Smooth muscle cell (in vitro differentiated cells): Measurements from ENCODE around the gene TMEM181. TPM values are rescaled to one million over a fixed set of nuclear protein-coding genes. Genes with fewer than 3 reads are reported as not detected.

Experiments
- DNase-seq: peaks from one replicate; lab custom pipeline; 2025; ENCODE audit not compliant: unreplicated experiment; lab: John Stamatoyannopoulos, UW
- H2AFZ ChIP-seq: fragments of 200-600 bp; sonication (generic); 2 replicates; pipeline ENCODE4 v1.6.0; 2016; ENCODE audit warnings: antibody characterized with exemption, low read depth, mild to moderate bottlenecking
- H3F3A ChIP-seq: fragments of 200-600 bp; sonication (generic); 2 replicates; pipeline ENCODE4 v1.6.0; 2017; ENCODE audit warnings: antibody characterized with exemption, low read depth
- H3K27ac ChIP-seq: fragments of 200-600 bp; sonication (generic); 2 replicates; pipeline ENCODE4 v1.5.1; 2016; ENCODE audit warnings: low read depth, mild to moderate bottlenecking
- H3K27me3 ChIP-seq: fragments of 200-600 bp; sonication (generic); 2 replicates; pipeline ENCODE4 v1.6.1; 2016; ENCODE audit warnings: low read depth, mild to moderate bottlenecking
- H3K36me3 ChIP-seq: fragments of 200-600 bp; sonication (generic); 2 replicates; pipeline ENCODE4 v1.5.1; 2016; ENCODE audit warnings: low read depth
- H3K4me1 ChIP-seq: fragments of 200-600 bp; sonication (generic); 2 replicates; pipeline ENCODE4 v1.5.1; 2016; ENCODE audit warnings: low read depth
- H3K4me2 ChIP-seq: fragments of 200-600 bp; sonication (generic); 2 replicates; pipeline ENCODE4 v1.6.0; 2016; ENCODE audit warnings: mild to moderate bottlenecking
- H3K4me3 ChIP-seq: fragments of 200-600 bp; sonication (generic); 2 replicates; pipeline ENCODE4 v1.5.1; 2016; ENCODE audit warnings: mild to moderate bottlenecking
- H3K79me2 ChIP-seq: fragments of 200-600 bp; sonication (generic); 2 replicates; pipeline ENCODE4 v1.6.0; 2016; ENCODE audit warnings: low read depth, mild to moderate bottlenecking
- H3K9ac ChIP-seq: fragments of 200-600 bp; sonication (generic); 2 replicates; pipeline ENCODE4 v1.6.0; 2016; ENCODE audit warnings: low read depth
- H3K9me3 ChIP-seq: fragments of 200-600 bp; sonication (generic); replicated peaks from 2 replicates; pipeline ENCODE4 v1.5.1; 2016; ENCODE audit warnings: low read depth
- H4K20me1 ChIP-seq: fragments of 200-600 bp; sonication (generic); 2 replicates; pipeline ENCODE4 v1.6.0; 2016; ENCODE audit warnings: low read depth
- WGBS: methylation state at CpG from one replicate; pipeline ENCODE4 v1.1.7; 2016; ENCODE audit warnings: low lambda C conversion rate; 5-methylcytosine and 5-hydroxymethylcytosine counted together
- polyA plus RNA-seq: library from polyadenylated mRNA; unstranded; fragments of >200 nt; fragmentation: Nextera tagmentation; extraction: Ambion mirVana; gene quantifications from 2 replicates; pipeline ENCODE4 v1.2.1, GENCODE V29; 2016
- total RNA-seq: library from RNA; depleted of rRNA; stranded (reverse); fragments of >200 nt; gene quantifications from 2 replicates; pipeline ENCODE4 v1.2.3, GENCODE V29; 2014
- TF ChIP-seq, protein P1 (sequence below): fragments of 200-600 bp; sonication (generic); IDR thresholded peaks from 2 replicates; pipeline ENCODE4 v1.5.1; 2017; ENCODE audit warnings: borderline replicate concordance, mild to moderate bottlenecking, antibody characterized with exemption; ENCODE audit not compliant: insufficient read depth, poor library complexity, severe bottlenecking

Gene TMEM181
- total and polyA plus RNA-seq, 2 experiments from 2014 or later: 15.3 to 29.0 TPM

DNA sequence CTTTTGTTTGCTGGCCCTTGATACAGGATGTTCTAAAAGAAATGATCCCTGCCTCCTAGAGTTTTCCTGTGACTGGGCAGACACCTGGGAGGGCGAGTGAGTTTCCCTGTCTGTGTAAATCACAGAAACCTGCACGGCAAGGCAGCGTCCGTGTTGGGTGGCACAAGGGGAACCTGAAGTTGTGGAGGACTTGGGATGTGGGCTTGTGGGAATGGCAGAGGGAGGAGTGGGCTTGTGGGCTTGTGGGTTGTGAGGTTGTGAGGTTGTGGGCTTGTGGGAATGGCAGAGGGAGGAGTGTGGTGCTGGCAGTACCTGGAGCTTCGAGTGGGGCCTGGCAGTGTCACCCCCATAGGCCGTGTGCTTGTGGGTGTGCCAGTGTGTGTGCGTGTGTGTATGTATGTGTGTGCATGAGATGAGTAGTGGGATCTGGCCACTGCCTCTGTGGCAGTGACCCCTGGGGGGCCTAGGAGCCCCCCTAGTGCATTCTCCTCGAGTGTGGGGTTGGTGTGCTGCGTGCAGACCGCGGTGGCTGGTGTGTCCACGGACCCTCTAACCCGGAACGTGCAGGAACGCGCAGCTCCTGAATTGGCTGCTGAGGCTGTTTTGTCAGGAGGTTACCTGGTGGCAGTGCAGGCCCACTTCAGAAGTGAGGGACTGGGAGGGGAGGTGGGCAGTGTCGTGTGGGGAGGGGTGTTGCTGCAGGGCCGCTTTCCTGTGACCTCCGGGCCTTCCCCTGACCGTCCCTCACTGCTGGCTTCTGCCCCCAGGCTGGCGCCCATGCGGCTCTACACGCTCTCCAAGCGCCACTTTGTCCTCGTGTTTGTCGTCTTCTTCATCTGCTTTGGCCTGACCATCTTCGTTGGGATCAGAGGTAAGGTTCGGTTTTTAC, 13.0 kb downstream of the TMEM181 start:
- H4K20me1 ChIP-seq: peaks cover 80% of the 10 kb centered on the region
- H2AFZ ChIP-seq: no peak overlapping the region
- TF ChIP-seq, protein P1, sequence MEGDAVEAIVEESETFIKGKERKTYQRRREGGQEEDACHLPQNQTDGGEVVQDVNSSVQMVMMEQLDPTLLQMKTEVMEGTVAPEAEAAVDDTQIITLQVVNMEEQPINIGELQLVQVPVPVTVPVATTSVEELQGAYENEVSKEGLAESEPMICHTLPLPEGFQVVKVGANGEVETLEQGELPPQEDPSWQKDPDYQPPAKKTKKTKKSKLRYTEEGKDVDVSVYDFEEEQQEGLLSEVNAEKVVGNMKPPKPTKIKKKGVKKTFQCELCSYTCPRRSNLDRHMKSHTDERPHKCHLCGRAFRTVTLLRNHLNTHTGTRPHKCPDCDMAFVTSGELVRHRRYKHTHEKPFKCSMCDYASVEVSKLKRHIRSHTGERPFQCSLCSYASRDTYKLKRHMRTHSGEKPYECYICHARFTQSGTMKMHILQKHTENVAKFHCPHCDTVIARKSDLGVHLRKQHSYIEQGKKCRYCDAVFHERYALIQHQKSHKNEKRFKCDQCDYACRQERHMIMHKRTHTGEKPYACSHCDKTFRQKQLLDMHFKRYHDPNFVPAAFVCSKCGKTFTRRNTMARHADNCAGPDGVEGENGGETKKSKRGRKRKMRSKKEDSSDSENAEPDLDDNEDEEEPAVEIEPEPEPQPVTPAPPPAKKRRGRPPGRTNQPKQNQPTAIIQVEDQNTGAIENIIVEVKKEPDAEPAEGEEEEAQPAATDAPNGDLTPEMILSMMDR: no peak
- H3K4me1 ChIP-seq: no peaks in the 10 kb centered on the region
- H3K4me3 ChIP-seq: no peak overlapping the region
- H3K27ac ChIP-seq: no peak overlapping the region
- peaks cover 2% of the 10 kb centered on the region for H3K9me3 ChIP-seq
- H3K4me2 ChIP-seq: no peak overlapping the region
- no peak for DNase-seq
- peaks cover 58% of the 10 kb centered on the region for H3K79me2 ChIP-seq
- H3K9ac ChIP-seq: no peak overlapping the region
- no peaks in the 10 kb centered on the region for H3K27me3 ChIP-seq
- 96% methylated on average over 28 of the region's 28 CpGs for WGBS
- peaks cover 3% of the 10 kb centered on the region for H3K36me3 ChIP-seq
- no peaks in the 10 kb centered on the region for H3F3A ChIP-seq

- no peak for DNase-seq
- Histone ChIP-seq H3K27ac (no peak overlapping the region), H3K4me3 (no peak overlapping the region), H2AFZ (no peak overlapping the region), H3K27me3 (no peaks in the 10 kb centered on the region), H4K20me1 (peaks cover 79% of the 10 kb centered on the region), H3K4me1 (no peaks in the 10 kb centered on the region), H3K36me3 (peaks cover 3% of the 10 kb centered on the region), H3K4me2 (no peak overlapping the region), H3K9ac (no peak overlapping the region), H3F3A (no peaks in the 10 kb centered on the region), H3K79me2 (peaks cover 63% of the 10 kb centered on the region), H3K9me3 (peaks cover 3% of the 10 kb centered on the region)
- TF ChIP-seq, protein P1: no peak
- 95% methylated on average over 10 of the region's 10 CpGs for WGBS
Observed at GRCh38 chr6:158573542-158573931, 13.6 kb downstream of the TMEM181 start.

GRCh38 chr6:158574800-158575199, 14.9 kb downstream of the TMEM181 start:
- Histone ChIP-seq H2AFZ (no peak overlapping the region), H3K9me3 (peaks cover 3% of the 10 kb centered on the region), H3K4me3 (no peak overlapping the region), H3F3A (no peaks in the 10 kb centered on the region), H3K9ac (no peak overlapping the region), H3K36me3 (peaks cover 3% of the 10 kb centered on the region), H3K4me1 (no peaks in the 10 kb centered on the region), H3K27ac (no peak overlapping the region), H3K4me2 (no peak overlapping the region), H4K20me1 (peaks cover 76% of the 10 kb centered on the region), H3K79me2 (peaks cover 59% of the 10 kb centered on the region), H3K27me3 (no peaks in the 10 kb centered on the region)
- WGBS: 98% methylated on average over 3 of the region's 3 CpGs
- DNase-seq: no peak
- TF ChIP-seq, protein P1: no peak
